Smooth muscle cell (in vitro differentiated cells): ENCODE results near the gene CITED1. TPM values are rescaled to one million over a fixed set of nuclear protein-coding genes. Genes with fewer than 3 reads are reported as not detected.

ENCODE experiments used
- DNase-seq: peaks from one replicate; lab custom pipeline; 2025; ENCODE audit not compliant: unreplicated experiment; lab: John Stamatoyannopoulos, UW
- H2AFZ ChIP-seq: fragments of 200-600 bp; sonication (generic); 2 replicates; pipeline ENCODE4 v1.6.0; 2016; ENCODE audit warnings: antibody characterized with exemption, low read depth, mild to moderate bottlenecking
- H3F3A ChIP-seq: fragments of 200-600 bp; sonication (generic); 2 replicates; pipeline ENCODE4 v1.6.0; 2017; ENCODE audit warnings: antibody characterized with exemption, low read depth
- H3K27ac ChIP-seq: fragments of 200-600 bp; sonication (generic); 2 replicates; pipeline ENCODE4 v1.5.1; 2016; ENCODE audit warnings: low read depth, mild to moderate bottlenecking
- H3K27me3 ChIP-seq: fragments of 200-600 bp; sonication (generic); 2 replicates; pipeline ENCODE4 v1.6.1; 2016; ENCODE audit warnings: low read depth, mild to moderate bottlenecking
- H3K36me3 ChIP-seq: fragments of 200-600 bp; sonication (generic); 2 replicates; pipeline ENCODE4 v1.5.1; 2016; ENCODE audit warnings: low read depth
- H3K4me1 ChIP-seq: fragments of 200-600 bp; sonication (generic); 2 replicates; pipeline ENCODE4 v1.5.1; 2016; ENCODE audit warnings: low read depth
- H3K4me2 ChIP-seq: fragments of 200-600 bp; sonication (generic); 2 replicates; pipeline ENCODE4 v1.6.0; 2016; ENCODE audit warnings: mild to moderate bottlenecking
- H3K4me3 ChIP-seq: fragments of 200-600 bp; sonication (generic); 2 replicates; pipeline ENCODE4 v1.5.1; 2016; ENCODE audit warnings: mild to moderate bottlenecking
- H3K79me2 ChIP-seq: fragments of 200-600 bp; sonication (generic); 2 replicates; pipeline ENCODE4 v1.6.0; 2016; ENCODE audit warnings: low read depth, mild to moderate bottlenecking
- H3K9ac ChIP-seq: fragments of 200-600 bp; sonication (generic); 2 replicates; pipeline ENCODE4 v1.6.0; 2016; ENCODE audit warnings: low read depth
- H3K9me3 ChIP-seq: fragments of 200-600 bp; sonication (generic); replicated peaks from 2 replicates; pipeline ENCODE4 v1.5.1; 2016; ENCODE audit warnings: low read depth
- H4K20me1 ChIP-seq: fragments of 200-600 bp; sonication (generic); 2 replicates; pipeline ENCODE4 v1.6.0; 2016; ENCODE audit warnings: low read depth
- CTCF ChIP-seq: fragments of 200-600 bp; sonication (generic); IDR thresholded peaks from 2 replicates; pipeline ENCODE4 v1.5.1; 2017; ENCODE audit warnings: borderline replicate concordance, mild to moderate bottlenecking, antibody characterized with exemption; ENCODE audit not compliant: insufficient read depth, poor library complexity, severe bottlenecking
- WGBS: methylation state at CpG from one replicate; pipeline ENCODE4 v1.1.7; 2016; ENCODE audit warnings: low lambda C conversion rate; 5-methylcytosine and 5-hydroxymethylcytosine counted together
- polyA plus RNA-seq: library from polyadenylated mRNA; unstranded; fragments of >200 nt; fragmentation: Nextera tagmentation; extraction: Ambion mirVana; gene quantifications from 2 replicates; pipeline ENCODE4 v1.2.1, GENCODE V29; 2016
- total RNA-seq: library from RNA; depleted of rRNA; stranded (reverse); fragments of >200 nt; gene quantifications from 2 replicates; pipeline ENCODE4 v1.2.3, GENCODE V29; 2014

Gene CITED1
- total and polyA plus RNA-seq, 2 experiments from 2014 or later, result 0.42 to 1.0 TPM

DNA sequence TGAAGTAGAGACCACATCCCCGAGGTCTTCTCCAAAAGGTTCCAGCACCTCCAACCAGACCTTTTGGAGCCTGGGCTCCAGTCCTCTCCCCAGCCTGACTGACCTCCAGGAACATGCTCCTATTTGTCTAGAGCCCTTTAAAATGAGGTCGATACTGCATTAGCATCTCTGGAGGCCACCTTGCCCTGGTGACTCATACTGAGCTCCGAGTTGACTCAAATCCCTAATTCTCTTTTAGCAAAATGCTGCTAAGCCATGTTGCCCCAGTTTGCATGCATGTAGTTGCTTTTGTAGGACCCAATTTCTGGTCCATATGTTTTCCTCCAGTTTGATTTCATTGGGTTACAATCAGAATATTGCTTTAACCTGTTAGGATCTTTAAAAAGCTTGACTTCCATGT, 43.5 kb upstream of the CITED1 start:
- WGBS, result 62% methylated on average over 3 of the region's 3 CpGs
- Histone ChIP-seq H3K4me3 (no peak overlapping the region), H3K9me3 (no peaks in the 10 kb centered on the region), H3K79me2 (no peaks in the 10 kb centered on the region), H3K36me3 (no peaks in the 10 kb centered on the region), H2AFZ (no peak overlapping the region), H3K9ac (no peak overlapping the region), H3K4me1 (no peaks in the 10 kb centered on the region), H3K4me2 (no peak overlapping the region), H4K20me1 (no peaks in the 10 kb centered on the region), H3K27me3 (no peaks in the 10 kb centered on the region), H3F3A (no peaks in the 10 kb centered on the region), H3K27ac (no peak overlapping the region)
- no peak for DNase-seq
- TF ChIP-seq CTCF, result no peak

- no peaks in the 10 kb centered on the region for H3F3A ChIP-seq
- no peak overlapping the region for H3K27ac ChIP-seq
- H3K27me3 ChIP-seq, result no peaks in the 10 kb centered on the region
- no peaks in the 10 kb centered on the region for H3K36me3 ChIP-seq
- no peak for TF ChIP-seq CTCF
- no peak for DNase-seq
- H4K20me1 ChIP-seq, result no peaks in the 10 kb centered on the region
- no peak overlapping the region for H3K9ac ChIP-seq
- no peak overlapping the region for H3K4me2 ChIP-seq
- no peaks in the 10 kb centered on the region for H3K9me3 ChIP-seq
- H3K79me2 ChIP-seq, result no peaks in the 10 kb centered on the region
- no peaks in the 10 kb centered on the region for H3K4me1 ChIP-seq
- whole genome bisulfite sequencing, result 87% methylated on average over 5 of the region's 5 CpGs
- no peak overlapping the region for H3K4me3 ChIP-seq
- H2AFZ ChIP-seq, result no peak overlapping the region
Observed at GRCh38 chrX:72348247-72348979, 42.7 kb upstream of the CITED1 start.

- H3K4me3 ChIP-seq, result no peak overlapping the region
- no peaks in the 10 kb centered on the region for H3K36me3 ChIP-seq
- H3K4me1 ChIP-seq, result no peaks in the 10 kb centered on the region
- no peak for DNase-seq
- H3K4me2 ChIP-seq, result no peak overlapping the region
- no peak overlapping the region for H3K27ac ChIP-seq
- no peaks in the 10 kb centered on the region for H3K27me3 ChIP-seq
- no peak for TF ChIP-seq CTCF
- H3K9me3 ChIP-seq, result no peaks in the 10 kb centered on the region
- no peak overlapping the region for H3K9ac ChIP-seq
- H3F3A ChIP-seq, result no peaks in the 10 kb centered on the region
- no peak overlapping the region for H2AFZ ChIP-seq
- H4K20me1 ChIP-seq, result no peaks in the 10 kb centered on the region
- 70% methylated on average over 2 of the region's 2 CpGs for WGBS
- H3K79me2 ChIP-seq, result no peaks in the 10 kb centered on the region
Observed at GRCh38 chrX:72347366-72347765, 41.7 kb upstream of the CITED1 start.
